Osteocyte (in vitro differentiated cells): ENCODE results near the gene IPMK. TPM values are rescaled to one million over a fixed set of nuclear protein-coding genes. Genes with fewer than 3 reads are reported as not detected.

Experiments used
- DNase-seq: peaks from one replicate; pipeline ENCODE4 v3.0.0; 2021; ENCODE audit warnings: mixed read lengths; ENCODE audit not compliant: unreplicated experiment; ENCODE audit errors: extremely low spot score
- H3K27ac Mint-ChIP-seq: one replicate; pipeline ENCODE4 v1.8.0; 2021; ENCODE audit warnings: mild to moderate bottlenecking, mixed read lengths; ENCODE audit not compliant: unreplicated experiment
- H3K27me3 Mint-ChIP-seq: one replicate; pipeline ENCODE4 v1.8.0; 2021; ENCODE audit warnings: mixed read lengths; ENCODE audit not compliant: unreplicated experiment
- H3K36me3 Mint-ChIP-seq: one replicate; pipeline ENCODE4 v1.8.0; 2021; ENCODE audit warnings: mixed read lengths; ENCODE audit not compliant: unreplicated experiment
- H3K4me1 Mint-ChIP-seq: one replicate; pipeline ENCODE4 v1.8.0; 2021; ENCODE audit warnings: mixed read lengths; ENCODE audit not compliant: unreplicated experiment
- H3K4me3 Mint-ChIP-seq: one replicate; pipeline ENCODE4 v1.8.0; 2021; ENCODE audit warnings: mild to moderate bottlenecking, moderate library complexity, mixed read lengths; ENCODE audit not compliant: unreplicated experiment
- H3K9me3 Mint-ChIP-seq: one replicate; pipeline ENCODE4 v1.8.0; 2021; ENCODE audit warnings: mixed read lengths; ENCODE audit not compliant: unreplicated experiment
- CTCF ChIP-seq: fragments of 200-600 bp; sonication (generic); IDR thresholded peaks from 2 replicates; pipeline ENCODE4 v1.5.0; 2021; ENCODE audit warnings: antibody characterized with exemption, mild to moderate bottlenecking, moderate library complexity
- total RNA-seq: library from RNA; stranded (reverse); gene quantifications from 2 replicates; pipeline ENCODE4 v1.2.1, GENCODE V29; 2021

IPMK gene
- total RNA-seq, 1 donor from 2014 or later, result 5.9 TPM

- DNase-seq, result no peak
- no peaks in the 10 kb centered on the region for H3K27me3 Mint-ChIP-seq
- H3K36me3 Mint-ChIP-seq, result no peaks in the 10 kb centered on the region
- no peak for TF ChIP-seq CTCF
- no peaks in the 10 kb centered on the region for H3K9me3 Mint-ChIP-seq
- H3K4me3 Mint-ChIP-seq, result peak overlapping the region; percentile 92
- H3K4me1 Mint-ChIP-seq, result peaks cover 33% of the 10 kb centered on the region
- peak overlapping the region; percentile 97 for H3K27ac Mint-ChIP-seq
These were observed 806 bp upstream of the IPMK start for GRCh38 chr10:58268454-58268945.

GRCh38 chr10:58266826-58267712 is 625 bp downstream of the IPMK start:
- H3K27me3 Mint-ChIP-seq, result no peaks in the 10 kb centered on the region
- no peaks in the 10 kb centered on the region for H3K36me3 Mint-ChIP-seq
- no peak for TF ChIP-seq CTCF
- DNase-seq, result no peak
- peaks cover 38% of the 10 kb centered on the region for H3K4me1 Mint-ChIP-seq
- peak overlapping the region; percentile 97 for H3K27ac Mint-ChIP-seq
- no peaks in the 10 kb centered on the region for H3K9me3 Mint-ChIP-seq
- H3K4me3 Mint-ChIP-seq, result peak overlapping the region; percentile 92

- peak overlapping the region; percentile 92 for H3K4me3 Mint-ChIP-seq
- peaks cover 40% of the 10 kb centered on the region for H3K4me1 Mint-ChIP-seq
- peak overlapping the region; percentile 97 for H3K27ac Mint-ChIP-seq
- DNase-seq, result no peak
- H3K36me3 Mint-ChIP-seq, result no peaks in the 10 kb centered on the region
- no peak for TF ChIP-seq CTCF
- H3K9me3 Mint-ChIP-seq, result no peaks in the 10 kb centered on the region
- no peaks in the 10 kb centered on the region for H3K27me3 Mint-ChIP-seq
These were observed 1.5 kb downstream of the IPMK start for GRCh38 chr10:58266003-58266825.

GRCh38 chr10:58265249-58265648 is 2.4 kb downstream of the IPMK start:
- DNase-seq, result no peak
- no peaks in the 10 kb centered on the region for H3K27me3 Mint-ChIP-seq
- H3K4me3 Mint-ChIP-seq, result peak overlapping the region; percentile 92
- H3K36me3 Mint-ChIP-seq, result no peaks in the 10 kb centered on the region
- H3K4me1 Mint-ChIP-seq, result peaks cover 36% of the 10 kb centered on the region
- no peaks in the 10 kb centered on the region for H3K9me3 Mint-ChIP-seq
- TF ChIP-seq CTCF, result no peak
- H3K27ac Mint-ChIP-seq, result peak overlapping the region; percentile 97

- peak overlapping the region; percentile 97 for H3K27ac Mint-ChIP-seq
- H3K36me3 Mint-ChIP-seq, result no peaks in the 10 kb centered on the region
- no peak for DNase-seq
- no peaks in the 10 kb centered on the region for H3K27me3 Mint-ChIP-seq
- peaks cover 32% of the 10 kb centered on the region for H3K4me1 Mint-ChIP-seq
- no peaks in the 10 kb centered on the region for H3K9me3 Mint-ChIP-seq
- H3K4me3 Mint-ChIP-seq, result peak overlapping the region; percentile 92
- no peak for TF ChIP-seq CTCF
These were observed 2.9 kb downstream of the IPMK start for GRCh38 chr10:58264780-58265179.
